ENCODE data around the gene PDIA5.

The PDIA5 gene

GRCh38 chr3:123039178-123039577 is 27.6 kb upstream of the PDIA5 start:
- no peak overlapping the region for H2AFZ ChIP-seq (ENCODE audit: low read length)
- no peak overlapping the region for H3K9ac ChIP-seq (ENCODE audit: low read length)
- no peaks in the 10 kb centered on the region for H3K4me1 ChIP-seq (ENCODE audit: low read length)
- H3F3A ChIP-seq (ENCODE audit: insufficient read depth, low read length): no peaks in the 10 kb centered on the region
- H3K4me2 ChIP-seq (ENCODE audit: low read depth, low read length): no peak overlapping the region
- no peaks in the 10 kb centered on the region for H3K36me3 ChIP-seq (replicated peaks; ENCODE audit: insufficient read depth, low read length)
- no peaks in the 10 kb centered on the region for H3K9me2 ChIP-seq (replicated peaks; ENCODE audit: insufficient read depth, low read length)
- no peaks in the 10 kb centered on the region for H3K27me3 ChIP-seq (replicated peaks; ENCODE audit: insufficient read depth, low read length)
- no peak overlapping the region for H3K4me3 ChIP-seq (ENCODE audit: low read length)
- H3K27ac ChIP-seq (ENCODE audit: low read length): no peak overlapping the region
- TF ChIP-seq EZH2phosphoT487 (IDR thresholded peaks at IDR 0.05; ENCODE audit: low read length) (no peak), EZH2 (optimal IDR thresholded peaks at IDR 0.05; ENCODE audit: low read depth, low read length) (no peak)
- TF ChIP-seq, protein P1, sequence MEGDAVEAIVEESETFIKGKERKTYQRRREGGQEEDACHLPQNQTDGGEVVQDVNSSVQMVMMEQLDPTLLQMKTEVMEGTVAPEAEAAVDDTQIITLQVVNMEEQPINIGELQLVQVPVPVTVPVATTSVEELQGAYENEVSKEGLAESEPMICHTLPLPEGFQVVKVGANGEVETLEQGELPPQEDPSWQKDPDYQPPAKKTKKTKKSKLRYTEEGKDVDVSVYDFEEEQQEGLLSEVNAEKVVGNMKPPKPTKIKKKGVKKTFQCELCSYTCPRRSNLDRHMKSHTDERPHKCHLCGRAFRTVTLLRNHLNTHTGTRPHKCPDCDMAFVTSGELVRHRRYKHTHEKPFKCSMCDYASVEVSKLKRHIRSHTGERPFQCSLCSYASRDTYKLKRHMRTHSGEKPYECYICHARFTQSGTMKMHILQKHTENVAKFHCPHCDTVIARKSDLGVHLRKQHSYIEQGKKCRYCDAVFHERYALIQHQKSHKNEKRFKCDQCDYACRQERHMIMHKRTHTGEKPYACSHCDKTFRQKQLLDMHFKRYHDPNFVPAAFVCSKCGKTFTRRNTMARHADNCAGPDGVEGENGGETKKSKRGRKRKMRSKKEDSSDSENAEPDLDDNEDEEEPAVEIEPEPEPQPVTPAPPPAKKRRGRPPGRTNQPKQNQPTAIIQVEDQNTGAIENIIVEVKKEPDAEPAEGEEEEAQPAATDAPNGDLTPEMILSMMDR (IDR thresholded peaks at IDR 0.05; ENCODE audit: low read length): no peak
- no peaks in the 10 kb centered on the region for H3K79me2 ChIP-seq (ENCODE audit: low read length)
- H3K9me3 ChIP-seq (replicated peaks; ENCODE audit: insufficient read depth, low read length): no peaks in the 10 kb centered on the region
- H4K20me1 ChIP-seq (ENCODE audit: insufficient read depth, low read length): no peaks in the 10 kb centered on the region
- DNase-seq: no peak

DNA sequence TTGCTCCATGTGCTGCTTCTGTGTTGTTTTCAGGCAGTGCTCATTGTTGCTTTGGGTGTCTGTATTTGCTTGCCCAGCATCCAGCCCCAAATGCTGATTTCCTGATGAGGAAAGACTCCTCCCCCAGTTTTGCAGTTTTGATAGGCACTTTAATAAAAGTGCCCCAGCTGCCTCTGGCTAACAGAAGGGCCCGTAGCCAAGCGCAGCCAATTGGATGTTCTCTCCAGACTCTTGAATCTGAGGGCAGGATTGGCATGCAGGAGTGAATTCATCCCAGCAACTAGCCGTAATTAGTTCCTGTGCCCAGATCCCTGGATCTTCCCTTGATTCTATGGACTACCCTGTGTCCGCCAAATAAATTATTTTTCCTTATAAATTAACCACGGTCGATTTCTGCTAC is 24.4 kb upstream of the PDIA5 start:
- Histone ChIP-seq H2AFZ (ENCODE audit: low read length) (no peak overlapping the region), H3F3A (ENCODE audit: insufficient read depth, low read length) (no peaks in the 10 kb centered on the region), H3K4me3 (ENCODE audit: low read length) (no peak overlapping the region), H3K9me3 (replicated peaks; ENCODE audit: insufficient read depth, low read length) (no peaks in the 10 kb centered on the region), H3K79me2 (ENCODE audit: low read length) (no peaks in the 10 kb centered on the region), H3K4me2 (ENCODE audit: low read depth, low read length) (no peak overlapping the region), H3K27ac (ENCODE audit: low read length) (no peak overlapping the region), H3K36me3 (replicated peaks; ENCODE audit: insufficient read depth, low read length) (no peaks in the 10 kb centered on the region), H4K20me1 (ENCODE audit: insufficient read depth, low read length) (no peaks in the 10 kb centered on the region), H3K9me2 (replicated peaks; ENCODE audit: insufficient read depth, low read length) (no peaks in the 10 kb centered on the region), H3K9ac (ENCODE audit: low read length) (no peak overlapping the region), H3K27me3 (replicated peaks; ENCODE audit: insufficient read depth, low read length) (no peaks in the 10 kb centered on the region), H3K4me1 (ENCODE audit: low read length) (peaks cover 14% of the 10 kb centered on the region)
- TF ChIP-seq EZH2phosphoT487 (IDR thresholded peaks at IDR 0.05; ENCODE audit: low read length) (no peak), EZH2 (optimal IDR thresholded peaks at IDR 0.05; ENCODE audit: low read depth, low read length) (no peak)
- TF ChIP-seq, protein P1 (IDR thresholded peaks at IDR 0.05; ENCODE audit: low read length): no peak
- DNase-seq: no peak

DNA sequence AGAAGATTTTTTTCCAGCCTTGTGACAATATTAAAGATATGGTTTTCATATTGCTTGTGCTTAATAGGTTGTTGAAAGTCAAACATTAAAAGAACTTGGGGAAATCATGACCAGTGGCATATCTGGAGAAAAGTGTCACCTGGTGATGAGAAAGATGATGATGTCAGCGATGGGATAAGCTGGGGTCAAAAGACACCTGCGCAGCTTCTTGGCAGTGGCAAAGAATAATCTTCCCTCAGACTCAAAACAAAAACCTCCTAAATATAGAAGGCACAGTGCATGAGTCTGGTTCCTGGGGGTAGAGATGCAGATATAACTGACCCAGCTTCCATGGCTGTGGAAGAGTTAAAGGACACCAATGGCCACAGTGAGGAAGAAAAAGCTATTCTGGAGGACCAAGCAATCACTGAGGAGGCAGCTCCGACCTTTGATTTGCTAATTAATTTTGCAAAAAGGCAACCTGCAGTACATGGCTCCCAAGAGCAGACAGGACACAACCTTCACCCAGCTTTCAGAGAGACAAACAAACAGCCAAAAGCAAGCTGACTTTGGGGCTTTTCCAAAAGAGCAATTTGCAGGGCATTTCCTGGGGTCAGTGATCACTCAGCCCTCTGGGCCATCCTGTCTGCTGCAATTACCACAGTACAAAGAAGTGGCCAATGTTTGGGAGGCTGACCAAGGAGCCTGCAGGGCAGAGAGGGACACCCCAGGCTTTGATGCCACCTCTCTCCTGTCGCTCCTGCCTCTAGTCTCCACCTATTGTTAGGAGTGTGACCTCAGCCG is 21.7 kb upstream of the PDIA5 start:
- H3F3A ChIP-seq (ENCODE audit: insufficient read depth, low read length): no peaks in the 10 kb centered on the region
- no peaks in the 10 kb centered on the region for H3K27me3 ChIP-seq (replicated peaks; ENCODE audit: insufficient read depth, low read length)
- DNase-seq: peak; percentile 61
- no peaks in the 10 kb centered on the region for H3K36me3 ChIP-seq (replicated peaks; ENCODE audit: insufficient read depth, low read length)
- H3K9me3 ChIP-seq (replicated peaks; ENCODE audit: insufficient read depth, low read length): no peaks in the 10 kb centered on the region
- TF ChIP-seq, protein P1 (IDR thresholded peaks at IDR 0.05; ENCODE audit: low read length): no peak
- TF ChIP-seq EZH2 (optimal IDR thresholded peaks at IDR 0.05; ENCODE audit: low read depth, low read length): no peak
- no peak overlapping the region for H3K9ac ChIP-seq (ENCODE audit: low read length)
- peak overlapping the region; percentile 27; the same call in 1 of the 2 replicates for H3K4me2 ChIP-seq (ENCODE audit: low read depth, low read length)
- H3K27ac ChIP-seq (ENCODE audit: low read length): peak overlapping the region; percentile 24; the same call in 1 of the 2 replicates
- H2AFZ ChIP-seq (ENCODE audit: low read length): peak overlapping the region; percentile 37; the same call in 1 of the 2 replicates
- H3K9me2 ChIP-seq (replicated peaks; ENCODE audit: insufficient read depth, low read length): no peaks in the 10 kb centered on the region
- H3K4me3 ChIP-seq (ENCODE audit: low read length): no peak overlapping the region
- H4K20me1 ChIP-seq (ENCODE audit: insufficient read depth, low read length): no peaks in the 10 kb centered on the region
- H3K4me1 ChIP-seq (ENCODE audit: low read length): peaks cover 14% of the 10 kb centered on the region
- no peaks in the 10 kb centered on the region for H3K79me2 ChIP-seq (ENCODE audit: low read length)

Data from MM.1S (cell line).